BE2C (cell line): ENCODE measurements around the gene BPI.

Experiments
- DNase-seq: peaks from one replicate; pipeline ENCODE4 v3.0.0-alpha.2; 2020
- H3K27me3 ChIP-seq: fragments of 250-450 bp; sonication (Bioruptor Pico); 2 replicates; pipeline ENCODE4 v1.5.1; 2020; ENCODE audit warnings: mild to moderate bottlenecking
- H3K36me3 ChIP-seq: fragments of 250-450 bp; sonication (Bioruptor Pico); 2 replicates; pipeline ENCODE4 v1.5.1; 2020; ENCODE audit warnings: mild to moderate bottlenecking
- H3K4me1 ChIP-seq: fragments of 250-450 bp; sonication (Bioruptor Pico); 2 replicates; pipeline ENCODE4 v1.5.1; 2020
- H3K4me3 ChIP-seq: 2 replicates; pipeline ENCODE4 v1.5.1; 2011; ENCODE audit warnings: low read depth, low read length
- H3K9me3 ChIP-seq: fragments of 250-450 bp; sonication (Bioruptor Pico); 2 replicates; pipeline ENCODE4 v1.5.1; 2020
- CTCF ChIP-seq: IDR thresholded peaks from 2 replicates; pipeline ENCODE4 v1.5.1; 2012; ENCODE audit warnings: mild to moderate bottlenecking, low read depth, low read length

Gene BPI

DNA sequence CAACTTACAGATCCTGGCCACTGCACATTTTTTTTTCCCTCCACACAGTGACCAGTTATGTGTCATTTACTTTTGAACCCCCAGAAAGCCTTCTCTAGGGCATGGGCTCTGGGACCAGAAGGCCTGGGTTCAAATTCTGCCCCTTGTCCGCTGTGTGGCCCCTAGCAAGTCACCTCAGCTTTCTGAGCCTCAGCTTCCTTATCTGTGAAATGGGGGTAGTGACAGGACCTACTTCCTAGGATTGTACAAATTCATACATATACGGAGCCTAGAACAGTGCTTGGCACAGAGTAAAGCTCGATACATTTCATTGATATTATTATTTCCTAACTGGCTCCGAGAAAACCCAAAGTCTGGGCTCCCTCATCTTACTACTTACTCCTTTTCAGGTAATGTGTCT is 1.6 kb downstream of the BPI start:
- H3K4me1 ChIP-seq, result no peaks in the 10 kb centered on the region
- H3K27me3 ChIP-seq, result peaks cover 4% of the 10 kb centered on the region; the same call in 1 of the 2 replicates
- no peak overlapping the region for H3K4me3 ChIP-seq
- TF ChIP-seq CTCF, result no peak
- no peaks in the 10 kb centered on the region for H3K9me3 ChIP-seq
- DNase-seq, result no peak
- H3K36me3 ChIP-seq, result no peaks in the 10 kb centered on the region

- H3K36me3 ChIP-seq, result no peaks in the 10 kb centered on the region
- no peak for DNase-seq
- H3K27me3 ChIP-seq, result peaks cover 4% of the 10 kb centered on the region; the same call in 1 of the 2 replicates
- no peak for TF ChIP-seq CTCF
- H3K4me1 ChIP-seq, result no peaks in the 10 kb centered on the region
- no peaks in the 10 kb centered on the region for H3K9me3 ChIP-seq
- H3K4me3 ChIP-seq, result no peak overlapping the region
Observed at GRCh38 chr20:38306379-38306778, 2.4 kb downstream of the BPI start.

DNA sequence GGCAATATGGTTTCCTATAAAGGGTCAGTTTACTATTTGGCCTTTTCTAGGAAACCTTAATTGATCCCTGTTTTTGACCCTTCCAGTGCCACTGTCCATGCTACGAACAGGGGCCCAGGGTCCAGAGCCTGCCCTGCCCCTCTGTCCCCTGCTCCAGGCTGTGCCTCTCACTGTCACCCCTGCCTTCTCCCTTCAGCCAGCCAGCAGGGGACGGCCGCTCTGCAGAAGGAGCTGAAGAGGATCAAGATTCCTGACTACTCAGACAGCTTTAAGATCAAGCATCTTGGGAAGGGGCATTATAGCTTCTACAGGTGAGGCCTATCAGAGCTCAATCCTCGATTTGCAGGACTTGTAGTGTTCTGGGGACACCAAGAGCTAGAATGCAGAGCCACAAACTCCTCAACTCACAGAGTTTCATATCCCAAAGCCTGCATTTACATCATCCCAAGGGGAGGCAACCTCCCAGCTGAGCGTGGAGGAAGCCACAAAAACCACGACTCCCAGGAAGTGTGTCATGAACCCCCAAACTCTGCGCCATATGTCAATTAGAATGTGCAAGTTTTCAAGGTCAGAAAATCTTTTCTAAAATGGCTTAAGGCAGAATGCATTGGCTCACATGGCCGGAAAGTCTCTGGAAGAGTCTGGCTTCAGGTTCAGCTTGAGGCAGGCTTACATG is 3.6 kb downstream of the BPI start:
- H3K4me3 ChIP-seq, result no peak overlapping the region
- peaks cover 4% of the 10 kb centered on the region; the same call in 1 of the 2 replicates for H3K27me3 ChIP-seq
- H3K4me1 ChIP-seq, result no peaks in the 10 kb centered on the region
- H3K9me3 ChIP-seq, result no peaks in the 10 kb centered on the region
- H3K36me3 ChIP-seq, result no peaks in the 10 kb centered on the region
- no peak for DNase-seq
- no peak for TF ChIP-seq CTCF

GRCh38 chr20:38308047-38308438 is 4.1 kb downstream of the BPI start:
- no peak for TF ChIP-seq CTCF
- Histone ChIP-seq H3K4me3 (no peak overlapping the region), H3K27me3 (no peaks in the 10 kb centered on the region), H3K9me3 (no peaks in the 10 kb centered on the region), H3K4me1 (no peaks in the 10 kb centered on the region), H3K36me3 (no peaks in the 10 kb centered on the region)
- no peak for DNase-seq

- no peaks in the 10 kb centered on the region for H3K27me3 ChIP-seq
- H3K36me3 ChIP-seq, result no peaks in the 10 kb centered on the region
- DNase-seq, result no peak
- no peaks in the 10 kb centered on the region for H3K4me1 ChIP-seq
- TF ChIP-seq CTCF, result no peak
- no peak overlapping the region for H3K4me3 ChIP-seq
- H3K9me3 ChIP-seq, result no peaks in the 10 kb centered on the region
Observed at GRCh38 chr20:38308447-38308846, 4.5 kb downstream of the BPI start.

DNA sequence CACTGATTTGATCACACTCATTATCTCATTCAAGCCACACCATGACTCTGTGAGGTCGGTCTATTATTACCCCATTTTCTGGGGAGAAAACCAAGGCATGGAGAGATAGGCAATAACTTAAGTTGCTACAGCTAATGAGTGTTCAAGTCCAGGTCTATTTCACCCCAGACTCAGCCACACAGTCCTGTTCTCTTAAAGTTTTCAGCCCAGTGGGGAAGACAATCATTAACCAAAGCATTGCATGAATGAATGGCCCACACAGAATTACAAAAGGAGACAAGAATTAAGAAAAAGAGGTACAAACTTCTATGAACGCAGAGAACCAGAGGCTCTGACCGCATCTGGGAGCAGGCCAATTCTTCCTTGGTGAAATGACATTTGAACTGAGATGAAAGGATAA is 7.1 kb downstream of the BPI start:
- TF ChIP-seq CTCF, result no peak
- no peak for DNase-seq
- Histone ChIP-seq H3K27me3 (no peaks in the 10 kb centered on the region), H3K36me3 (no peaks in the 10 kb centered on the region), H3K4me3 (no peak overlapping the region), H3K9me3 (no peaks in the 10 kb centered on the region), H3K4me1 (no peaks in the 10 kb centered on the region)
